Measurements from ENCODE around the gene SMAD9. TPM values are rescaled to one million over a fixed set of nuclear protein-coding genes. Genes with fewer than 3 reads are reported as not detected.
A peak's percentile ranks its signal among the peaks of the same experiment; 100 is the strongest.

Gene SMAD9
- polyA plus RNA-seq, 1 of the 3 experiments (the other 2 are of a cell fraction): 3.1 TPM

DNA sequence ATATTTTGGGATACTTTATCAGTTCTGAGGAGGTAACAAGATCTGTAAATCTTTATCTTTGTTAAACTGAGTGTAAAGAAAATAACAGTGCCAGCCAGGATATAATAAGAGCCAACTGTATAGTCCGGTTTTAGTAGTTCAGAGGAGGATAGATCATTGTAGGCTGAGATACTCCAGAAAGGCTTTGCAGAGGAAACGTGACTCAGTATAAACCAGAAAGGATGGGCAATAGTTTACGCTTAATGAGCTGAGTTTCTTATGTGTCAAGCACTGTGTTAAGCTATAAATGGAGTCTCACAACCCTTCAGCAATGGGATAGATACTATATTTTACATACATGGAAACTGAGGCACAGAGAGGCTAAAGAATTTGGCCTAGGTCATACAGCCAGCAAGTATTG lies 97.3 kb downstream of the SMAD9 start:
- POLR2A ChIA-PET: no interaction called here

DNA sequence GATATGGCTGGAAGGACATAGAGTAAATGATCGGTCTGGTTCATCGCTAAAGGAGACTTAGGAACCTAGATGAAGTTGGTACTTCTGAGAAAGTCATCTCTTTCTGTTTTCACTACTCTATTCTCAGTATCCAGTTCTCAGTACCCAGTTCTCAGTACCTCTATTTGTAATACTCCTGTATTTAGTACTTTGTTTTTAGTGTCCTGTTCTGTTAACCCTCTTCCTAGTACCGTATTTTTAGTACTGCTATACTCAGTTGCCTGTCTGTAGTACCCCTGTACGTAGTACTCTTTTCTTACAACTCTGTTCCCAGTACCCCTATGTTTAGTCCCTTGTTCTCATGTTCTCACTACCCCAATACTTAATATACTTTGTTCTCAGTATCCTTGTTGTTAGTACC lies 99.8 kb downstream of the SMAD9 start:
- CTCF ChIA-PET: interaction anchor here (1.5 kb wide), 1 partner anchor 161 kb away, joined by 3 read pairs; no protein-coding TSS in a partner anchor
- peaks cover 44% of the 10 kb centered on the region for H3K79me2 ChIP-seq (ENCODE audit: insufficient read depth)
- no peak for DNase-seq
- TF ChIP-seq, protein P1, sequence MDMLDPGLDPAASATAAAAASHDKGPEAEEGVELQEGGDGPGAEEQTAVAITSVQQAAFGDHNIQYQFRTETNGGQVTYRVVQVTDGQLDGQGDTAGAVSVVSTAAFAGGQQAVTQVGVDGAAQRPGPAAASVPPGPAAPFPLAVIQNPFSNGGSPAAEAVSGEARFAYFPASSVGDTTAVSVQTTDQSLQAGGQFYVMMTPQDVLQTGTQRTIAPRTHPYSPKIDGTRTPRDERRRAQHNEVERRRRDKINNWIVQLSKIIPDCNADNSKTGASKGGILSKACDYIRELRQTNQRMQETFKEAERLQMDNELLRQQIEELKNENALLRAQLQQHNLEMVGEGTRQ (IDR thresholded peaks at IDR 0.05; ENCODE audit: borderline replicate concordance, low read depth, low read length): no peak
- TF ChIP-seq RXRA (IDR thresholded peaks at IDR 0.05; ENCODE audit: borderline replicate concordance, low read depth) (no peak), FOXJ3 (CRISPR knock-in tag; IDR thresholded peaks at IDR 0.05) (no peak), JUND (IDR thresholded peaks at IDR 0.05) (no peak), SMC3 (IDR thresholded peaks at IDR 0.05; ENCODE audit: low read depth, low read length) (no peak), NRF1 (IDR thresholded peaks at IDR 0.05; ENCODE audit: low read depth, low read length) (no peak), MXI1 (IDR thresholded peaks at IDR 0.05; ENCODE audit: low read depth, low read length) (no peak), GABPA (IDR thresholded peaks at IDR 0.05; ENCODE audit: low read depth) (no peak), TAF1 (IDR thresholded peaks at IDR 0.05; ENCODE audit: borderline replicate concordance, low read depth, low read length) (no peak), TCF12 (IDR thresholded peaks at IDR 0.05) (no peak), ELF1 (IDR thresholded peaks at IDR 0.05) (no peak)
- TF ChIP-seq, protein P2, sequence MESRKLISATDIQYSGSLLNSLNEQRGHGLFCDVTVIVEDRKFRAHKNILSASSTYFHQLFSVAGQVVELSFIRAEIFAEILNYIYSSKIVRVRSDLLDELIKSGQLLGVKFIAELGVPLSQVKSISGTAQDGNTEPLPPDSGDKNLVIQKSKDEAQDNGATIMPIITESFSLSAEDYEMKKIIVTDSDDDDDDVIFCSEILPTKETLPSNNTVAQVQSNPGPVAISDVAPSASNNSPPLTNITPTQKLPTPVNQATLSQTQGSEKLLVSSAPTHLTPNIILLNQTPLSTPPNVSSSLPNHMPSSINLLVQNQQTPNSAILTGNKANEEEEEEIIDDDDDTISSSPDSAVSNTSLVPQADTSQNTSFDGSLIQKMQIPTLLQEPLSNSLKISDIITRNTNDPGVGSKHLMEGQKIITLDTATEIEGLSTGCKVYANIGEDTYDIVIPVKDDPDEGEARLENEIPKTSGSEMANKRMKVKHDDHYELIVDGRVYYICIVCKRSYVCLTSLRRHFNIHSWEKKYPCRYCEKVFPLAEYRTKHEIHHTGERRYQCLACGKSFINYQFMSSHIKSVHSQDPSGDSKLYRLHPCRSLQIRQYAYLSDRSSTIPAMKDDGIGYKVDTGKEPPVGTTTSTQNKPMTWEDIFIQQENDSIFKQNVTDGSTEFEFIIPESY (IDR thresholded peaks at IDR 0.05; ENCODE audit: borderline replicate concordance, low read depth): no peak
- TF ChIP-seq, protein P3, sequence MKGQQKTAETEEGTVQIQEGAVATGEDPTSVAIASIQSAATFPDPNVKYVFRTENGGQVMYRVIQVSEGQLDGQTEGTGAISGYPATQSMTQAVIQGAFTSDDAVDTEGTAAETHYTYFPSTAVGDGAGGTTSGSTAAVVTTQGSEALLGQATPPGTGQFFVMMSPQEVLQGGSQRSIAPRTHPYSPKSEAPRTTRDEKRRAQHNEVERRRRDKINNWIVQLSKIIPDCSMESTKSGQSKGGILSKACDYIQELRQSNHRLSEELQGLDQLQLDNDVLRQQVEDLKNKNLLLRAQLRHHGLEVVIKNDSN (IDR thresholded peaks at IDR 0.05; ENCODE audit: borderline replicate concordance, low read depth): no peak
- TF ChIP-seq, protein P4, sequence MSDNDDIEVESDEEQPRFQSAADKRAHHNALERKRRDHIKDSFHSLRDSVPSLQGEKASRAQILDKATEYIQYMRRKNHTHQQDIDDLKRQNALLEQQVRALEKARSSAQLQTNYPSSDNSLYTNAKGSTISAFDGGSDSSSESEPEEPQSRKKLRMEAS (IDR thresholded peaks at IDR 0.05; ENCODE audit: low read depth): no peak

More for the DNA sequence above, 97.3 kb downstream of the SMAD9 start:
- Histone ChIP-seq H3K27me3 (ENCODE audit: insufficient read depth) (no peaks in the 10 kb centered on the region), H3K36me3 (replicated peaks in 1 of 2; ENCODE audit: control insufficient read depth in 1 of 2, insufficient read depth in 2 of 2, low read length in 1 of 2) (peaks cover 15 to 20% of the 10 kb centered on the region in 2 experiments), H3K4me3 (ENCODE audit: low read depth in 2 of 2, low read length in 1 of 2) (no peak overlapping the region), H3K4me1 (ENCODE audit: control insufficient read depth in 1 of 2, insufficient read depth in 2 of 2, low read depth in 1 of 2, low read length in 1 of 2) (peaks cover 0 to 4% of the 10 kb centered on the region in 2 experiments; a peak in 3 of 4 replicates), H3K9ac (no peak overlapping the region), H3K79me2 (ENCODE audit: insufficient read depth) (peaks cover 44% of the 10 kb centered on the region), H2AFZ (ENCODE audit: low read depth) (no peak overlapping the region), H3K4me2 (no peak overlapping the region), H4K20me1 (ENCODE audit: insufficient read depth) (no peaks in the 10 kb centered on the region), H3F3A (replicated peaks; ENCODE audit: insufficient read depth) (peaks cover 5% of the 10 kb centered on the region), H3K9me3 (no peaks in the 10 kb centered on the region), H3K9me2 (no peaks in the 10 kb centered on the region), H3K27ac (ENCODE audit: low read depth in 2 of 2, low read length in 1 of 2) (no peak overlapping the region)
- TF ChIP-seq, protein P5, sequence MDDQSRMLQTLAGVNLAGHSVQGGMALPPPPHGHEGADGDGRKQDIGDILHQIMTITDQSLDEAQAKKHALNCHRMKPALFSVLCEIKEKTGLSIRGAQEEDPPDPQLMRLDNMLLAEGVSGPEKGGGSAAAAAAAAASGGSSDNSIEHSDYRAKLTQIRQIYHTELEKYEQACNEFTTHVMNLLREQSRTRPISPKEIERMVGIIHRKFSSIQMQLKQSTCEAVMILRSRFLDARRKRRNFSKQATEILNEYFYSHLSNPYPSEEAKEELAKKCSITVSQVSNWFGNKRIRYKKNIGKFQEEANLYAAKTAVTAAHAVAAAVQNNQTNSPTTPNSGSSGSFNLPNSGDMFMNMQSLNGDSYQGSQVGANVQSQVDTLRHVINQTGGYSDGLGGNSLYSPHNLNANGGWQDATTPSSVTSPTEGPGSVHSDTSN (IDR thresholded peaks at IDR 0.05): no peak
- TF ChIP-seq, protein P6, sequence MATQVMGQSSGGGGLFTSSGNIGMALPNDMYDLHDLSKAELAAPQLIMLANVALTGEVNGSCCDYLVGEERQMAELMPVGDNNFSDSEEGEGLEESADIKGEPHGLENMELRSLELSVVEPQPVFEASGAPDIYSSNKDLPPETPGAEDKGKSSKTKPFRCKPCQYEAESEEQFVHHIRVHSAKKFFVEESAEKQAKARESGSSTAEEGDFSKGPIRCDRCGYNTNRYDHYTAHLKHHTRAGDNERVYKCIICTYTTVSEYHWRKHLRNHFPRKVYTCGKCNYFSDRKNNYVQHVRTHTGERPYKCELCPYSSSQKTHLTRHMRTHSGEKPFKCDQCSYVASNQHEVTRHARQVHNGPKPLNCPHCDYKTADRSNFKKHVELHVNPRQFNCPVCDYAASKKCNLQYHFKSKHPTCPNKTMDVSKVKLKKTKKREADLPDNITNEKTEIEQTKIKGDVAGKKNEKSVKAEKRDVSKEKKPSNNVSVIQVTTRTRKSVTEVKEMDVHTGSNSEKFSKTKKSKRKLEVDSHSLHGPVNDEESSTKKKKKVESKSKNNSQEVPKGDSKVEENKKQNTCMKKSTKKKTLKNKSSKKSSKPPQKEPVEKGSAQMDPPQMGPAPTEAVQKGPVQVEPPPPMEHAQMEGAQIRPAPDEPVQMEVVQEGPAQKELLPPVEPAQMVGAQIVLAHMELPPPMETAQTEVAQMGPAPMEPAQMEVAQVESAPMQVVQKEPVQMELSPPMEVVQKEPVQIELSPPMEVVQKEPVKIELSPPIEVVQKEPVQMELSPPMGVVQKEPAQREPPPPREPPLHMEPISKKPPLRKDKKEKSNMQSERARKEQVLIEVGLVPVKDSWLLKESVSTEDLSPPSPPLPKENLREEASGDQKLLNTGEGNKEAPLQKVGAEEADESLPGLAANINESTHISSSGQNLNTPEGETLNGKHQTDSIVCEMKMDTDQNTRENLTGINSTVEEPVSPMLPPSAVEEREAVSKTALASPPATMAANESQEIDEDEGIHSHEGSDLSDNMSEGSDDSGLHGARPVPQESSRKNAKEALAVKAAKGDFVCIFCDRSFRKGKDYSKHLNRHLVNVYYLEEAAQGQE (IDR thresholded peaks at IDR 0.05; ENCODE audit: low read depth, low read length): no peak
- no peak for TF ChIP-seq MEF2A (IDR thresholded peaks at IDR 0.05; ENCODE audit: borderline replicate concordance, low read depth)
- 93% methylated on average over 3 of the region's 3 CpGs for WGBS (ENCODE audit: low lambda C conversion rate)
- DNase-seq: no peak
- CTCF ChIA-PET: interaction anchor here (0.8 to 1.0 kb wide), 3 partner anchors 11 to 86 kb away, joined by 3 to 5 read pairs (median 3); no protein-coding TSS in a partner anchor

More for the DNA sequence above, 99.8 kb downstream of the SMAD9 start:
- peak overlapping the region; percentile 81 to 83 for H3K4me3 ChIP-seq (ENCODE audit: low read depth in 2 of 2, low read length in 1 of 2)
- H3K4me2 ChIP-seq: peak overlapping the region; percentile 90
- no peaks in the 10 kb centered on the region for H3K27me3 ChIP-seq (ENCODE audit: insufficient read depth)
- no peaks in the 10 kb centered on the region for H3K9me3 ChIP-seq
- peak overlapping the region; percentile 94; the same call in 1 of the 2 replicates for H2AFZ ChIP-seq (ENCODE audit: low read depth)
- no peaks in the 10 kb centered on the region for H3K9me2 ChIP-seq
- no peaks in the 10 kb centered on the region for H4K20me1 ChIP-seq (ENCODE audit: insufficient read depth)
- POLR2A ChIA-PET: no interaction called here
- H3K36me3 ChIP-seq (replicated peaks in 1 of 2; ENCODE audit: control insufficient read depth in 1 of 2, insufficient read depth in 2 of 2, low read length in 1 of 2): peaks cover 1 to 5% of the 10 kb centered on the region in 2 experiments
- H3K9ac ChIP-seq: 0 out of 2 replicates have a peak overlapping the region, but pooled peaks have one; percentile 69
- peaks cover 5% of the 10 kb centered on the region for H3F3A ChIP-seq (replicated peaks; ENCODE audit: insufficient read depth)
- H3K4me1 ChIP-seq (ENCODE audit: control insufficient read depth in 1 of 2, insufficient read depth in 2 of 2, low read depth in 1 of 2, low read length in 1 of 2): peaks cover 0 to 4% of the 10 kb centered on the region in 2 experiments; a peak in 3 of 4 replicates
- H3K27ac ChIP-seq (ENCODE audit: low read depth in 2 of 2, low read length in 1 of 2): no peak overlapping the region
- 57% methylated on average over 4 of the region's 4 CpGs for WGBS (ENCODE audit: low lambda C conversion rate)
